A549 (cell line): ENCODE measurements around the gene LENG1. TPM values are rescaled to one million over a fixed set of nuclear protein-coding genes. Genes with fewer than 3 reads are reported as not detected.

Experiments used
- ATAC-seq, 2 experiments: fragments of 200-7000 bp in 1 of 2; fragments of >200 bp in 1 of 2; cut with Nextera tagmentation in 1 of 2; cut with Tn5 transposase in 1 of 2; 3 replicates each; pipeline versions ENCODE4 v1.8.0 to v1.9.1; 2018 to 2020; ENCODE audit warnings: mild to moderate bottlenecking in 1 of 2, moderate library complexity in 1 of 2
- CTCF ChIA-PET: fragments of 300-600 bp; sonication (Branson Sonifier 250); formaldehyde crosslinking; extraction: SDS; loops from one replicate; lab custom pipeline; 2021; ENCODE audit warnings: antibody characterized with exemption, inconsistent platforms; lab: Yijun Ruan, JAX
- POLR2A ChIA-PET: fragments of 350-600 bp; formaldehyde crosslinking; extraction: SDS; loops from one replicate; lab custom pipeline; 2021; ENCODE audit warnings: antibody characterized with exemption, inconsistent platforms; lab: Yijun Ruan, JAX
- DNase-seq, 2 experiments: peaks; one replicate each; pipeline versions ENCODE4 v3.0.0 to v3.0.0-alpha.2; 2011 to 2016; ENCODE audit warnings: low read depth in 1 of 2, low spot score in 1 of 2
- FAIRE-seq: peaks from 2 replicates; lab custom pipeline; 2011; peaks lifted over from hg19 to GRCh38; lab: Jason Lieb, UNC
- H3K27ac ChIP-seq, 2 experiments: fragments of >200 bp; sonication (Bioruptor Twin); formaldehyde crosslinking; 3 replicates each; pipeline ENCODE4 v1.5.1; 2016 to 2017
- H3K4me1 ChIP-seq: fragments of >200 bp; sonication (Bioruptor Twin); formaldehyde crosslinking; 3 replicates; pipeline ENCODE4 v1.6.1; 2016
- H3K4me2 ChIP-seq: fragments of >200 bp; sonication (Bioruptor Twin); formaldehyde crosslinking; 3 replicates; pipeline ENCODE4 v1.6.1; 2016
- H3K4me3 ChIP-seq: fragments of >200 bp; sonication (Bioruptor Twin); formaldehyde crosslinking; 3 replicates; pipeline ENCODE4 v1.5.1; 2016
- H3K9me3 ChIP-seq: fragments of >200 bp; sonication (Bioruptor Twin); formaldehyde crosslinking; 3 replicates; pipeline ENCODE4 v1.6.1; 2016
- BHLHE40 ChIP-seq: IDR thresholded peaks from 2 replicates; pipeline ENCODE4 v1.6.1; 2012; ENCODE audit warnings: low read depth, low read length, inconsistent platforms
- CEBPB ChIP-seq, 2 experiments: fragments of >200 bp in 1 of 2; sonication (Bioruptor Twin) in 1 of 2; formaldehyde crosslinking in 1 of 2; IDR thresholded peaks; 2 replicates each; pipeline ENCODE4 v1.6.1; 2012 to 2016
- CHD4 ChIP-seq: fragments of 200-600 bp; sonication (generic); IDR thresholded peaks from 2 replicates; pipeline ENCODE4 v1.6.1; 2016; ENCODE audit warnings: antibody characterized with exemption, mild to moderate bottlenecking, borderline replicate concordance
- FOXS1 ChIP-seq: fragments of 250-450 bp; sonication (Bioruptor Pico); IDR thresholded peaks from 2 replicates; pipeline ENCODE4 v1.5.0; 2020; ENCODE audit warnings: mild to moderate bottlenecking, moderate library complexity
- MAZ ChIP-seq: fragments of 150-350 bp; IDR thresholded peaks from 2 replicates; pipeline ENCODE4 v1.6.1; 2014; ENCODE audit warnings: antibody characterized with exemption, low read depth, low read length, borderline replicate concordance
- MYC ChIP-seq: IDR thresholded peaks from 2 replicates; pipeline ENCODE4 v1.6.1; 2012; ENCODE audit warnings: mild to moderate bottlenecking, inconsistent platforms, low read length, improper control_type of control experiment, borderline replicate concordance
- NFE2L2 ChIP-seq: fragments of 150-350 bp; conservative IDR thresholded peaks from 2 replicates; pipeline ENCODE4 v1.6.1; 2014; ENCODE audit warnings: low read length
- NPAS2 ChIP-seq: fragments of 250-450 bp; sonication (Bioruptor Pico); IDR thresholded peaks from 2 replicates; pipeline ENCODE4 v1.8.0; 2022; ENCODE audit warnings: mild to moderate bottlenecking, moderate library complexity, borderline replicate concordance
- NR3C1 ChIP-seq: fragments of >200 bp; sonication (Bioruptor Twin); formaldehyde crosslinking; IDR thresholded peaks from 3 replicates; pipeline ENCODE4 v1.6.1; 2017
- RARB ChIP-seq: fragments of 250-450 bp; sonication (Bioruptor Pico); IDR thresholded peaks from 2 replicates; pipeline ENCODE4 v1.8.0; 2021; ENCODE audit warnings: mild to moderate bottlenecking, moderate library complexity
- RCOR1 ChIP-seq: fragments of 150-350 bp; IDR thresholded peaks from 2 replicates; pipeline ENCODE4 v1.6.1; 2014; ENCODE audit warnings: antibody characterized with exemption, low read length, low read depth
- RFX5 ChIP-seq: fragments of 450-650 bp; IDR thresholded peaks from 2 replicates; pipeline ENCODE4 v1.7.1; 2014; ENCODE audit warnings: antibody characterized with exemption, mild to moderate bottlenecking, moderate library complexity
- ZNF302 ChIP-seq: fragments of 250-450 bp; sonication (Bioruptor Pico); IDR thresholded peaks from 2 replicates; pipeline ENCODE4 v1.9.0; 2021; ENCODE audit warnings: inconsistent platforms, mild to moderate bottlenecking, moderate library complexity
- WGBS: methylation state at CpG from one replicate; pipeline ENCODE4 v1.1.6; 2017; ENCODE audit errors: missing lambda C conversion rate; 5-methylcytosine and 5-hydroxymethylcytosine counted together
- polyA plus RNA-seq, 4 experiments: library from polyadenylated mRNA; depleted of rRNA in 3 of 4; stranded (reverse); fragments of >200 nt; fragmentation: RNase III in 1 of 4; extraction: RNeasy Plus Mini Kit Qiagen cat#74134 plus additional on column Dnase treatment in 1 of 4; gene quantifications; 2 replicates in 3 of 4; 3 replicates in 1 of 4; pipeline ENCODE4 v1.2.3, GENCODE V29; 2011 to 2017
- TF ChIP-seq, protein P1 (sequence below): fragments of 250-450 bp; sonication (Bioruptor Pico); IDR thresholded peaks from 2 replicates; pipeline ENCODE4 v1.5.0; 2021; ENCODE audit warnings: mild to moderate bottlenecking, moderate library complexity, borderline replicate concordance
- TF ChIP-seq, protein P2 (sequence below): fragments of 450-650 bp; IDR thresholded peaks from 2 replicates; pipeline ENCODE4 v1.6.1; 2014; ENCODE audit warnings: antibody characterized with exemption
- TF ChIP-seq, protein P3 (sequence below): fragments of 200-600 bp; sonication (generic); IDR thresholded peaks from 2 replicates; pipeline ENCODE4 v1.6.1; 2016; ENCODE audit warnings: antibody characterized with exemption, mild to moderate bottlenecking, moderate library complexity

Gene LENG1
- polyA plus RNA-seq, 2 of the 4 experiments (the other 2 are of a cell fraction) = 13.3 to 13.8 TPM

DNA sequence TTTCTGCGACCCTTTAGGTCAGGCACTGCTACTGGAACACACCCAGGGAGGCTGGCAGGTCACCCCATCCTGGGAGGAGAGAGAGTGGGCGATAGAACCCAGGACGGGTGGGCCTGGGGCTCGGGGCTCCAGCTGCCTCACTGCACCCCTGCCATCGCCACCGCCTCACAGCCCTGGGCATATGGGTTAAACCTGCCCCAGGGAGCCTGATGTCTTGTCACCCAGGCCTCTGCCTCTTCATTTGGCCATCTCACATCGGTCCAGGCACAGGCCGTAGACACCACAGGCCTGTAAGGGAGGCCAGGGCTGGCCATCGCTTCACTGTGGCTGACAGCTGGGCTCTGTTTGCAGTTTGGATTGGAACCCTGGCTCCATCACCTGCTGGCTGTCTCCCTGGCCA, 33.8 kb downstream of the LENG1 start (continued):
- TF ChIP-seq, protein P1, sequence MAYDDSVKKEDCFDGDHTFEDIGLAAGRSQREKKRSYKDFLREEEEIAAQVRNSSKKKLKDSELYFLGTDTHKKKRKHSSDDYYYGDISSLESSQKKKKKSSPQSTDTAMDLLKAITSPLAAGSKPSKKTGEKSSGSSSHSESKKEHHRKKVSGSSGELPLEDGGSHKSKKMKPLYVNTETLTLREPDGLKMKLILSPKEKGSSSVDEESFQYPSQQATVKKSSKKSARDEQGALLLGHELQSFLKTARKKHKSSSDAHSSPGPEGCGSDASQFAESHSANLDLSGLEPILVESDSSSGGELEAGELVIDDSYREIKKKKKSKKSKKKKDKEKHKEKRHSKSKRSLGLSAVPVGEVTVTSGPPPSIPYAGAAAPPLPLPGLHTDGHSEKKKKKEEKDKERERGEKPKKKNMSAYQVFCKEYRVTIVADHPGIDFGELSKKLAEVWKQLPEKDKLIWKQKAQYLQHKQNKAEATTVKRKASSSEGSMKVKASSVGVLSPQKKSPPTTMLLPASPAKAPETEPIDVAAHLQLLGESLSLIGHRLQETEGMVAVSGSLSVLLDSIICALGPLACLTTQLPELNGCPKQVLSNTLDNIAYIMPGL = no peak
- TF ChIP-seq ZNF302 (CRISPR knock-in tag) (no peak), MAZ (no peak), RCOR1 (no peak), NFE2L2 (no peak), BHLHE40 (no peak)
- TF ChIP-seq, protein P2, sequence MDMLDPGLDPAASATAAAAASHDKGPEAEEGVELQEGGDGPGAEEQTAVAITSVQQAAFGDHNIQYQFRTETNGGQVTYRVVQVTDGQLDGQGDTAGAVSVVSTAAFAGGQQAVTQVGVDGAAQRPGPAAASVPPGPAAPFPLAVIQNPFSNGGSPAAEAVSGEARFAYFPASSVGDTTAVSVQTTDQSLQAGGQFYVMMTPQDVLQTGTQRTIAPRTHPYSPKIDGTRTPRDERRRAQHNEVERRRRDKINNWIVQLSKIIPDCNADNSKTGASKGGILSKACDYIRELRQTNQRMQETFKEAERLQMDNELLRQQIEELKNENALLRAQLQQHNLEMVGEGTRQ = no peak

DNA sequence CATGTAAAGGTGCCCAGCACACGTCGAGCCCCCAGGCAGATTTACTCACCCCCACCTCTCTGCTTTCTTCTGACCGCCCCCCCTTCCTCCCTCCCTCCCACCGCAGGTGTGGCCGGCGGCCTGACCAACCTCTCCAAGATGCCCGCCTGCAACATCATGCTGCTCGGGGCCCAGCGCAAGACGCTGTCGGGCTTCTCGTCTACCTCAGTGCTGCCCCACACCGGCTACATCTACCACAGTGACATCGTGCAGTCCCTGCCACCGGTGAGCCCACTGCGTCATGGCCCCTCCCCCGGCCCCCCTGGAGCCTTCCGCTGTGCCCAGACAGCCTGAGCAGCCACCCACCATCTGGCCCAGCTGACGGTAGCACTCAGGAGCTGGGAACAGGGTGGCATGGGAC, 35.1 kb downstream of the LENG1 start:
- H3K27ac ChIP-seq = no peak overlapping the region
- H3K4me3 ChIP-seq = no peak overlapping the region
- ATAC-seq = no peak
- H3K9me3 ChIP-seq = no peaks in the 10 kb centered on the region
- no peaks in the 10 kb centered on the region for H3K4me1 ChIP-seq
- no peak overlapping the region for H3K4me2 ChIP-seq
- TF ChIP-seq RFX5 (no peak), FOXS1 (no peak), NR3C1 (no peak), RARB (CRISPR knock-in tag) (no peak)
- TF ChIP-seq, all 56 proteins: peak for 0
- CTCF ChIA-PET = interaction anchor here (1.1 to 3.2 kb wide), 3 partner anchors 8 to 44 kb away, joined by 3 to 8 read pairs (median 4); partner anchors contain the start of gene CNOT3
- POLR2A ChIA-PET = interaction anchor here (0.9 to 2.4 kb wide), 2 partner anchors 9 to 13 kb away, joined by 5 to 10 read pairs; partner anchors contain the start of genes CNOT3, PRPF31 and TFPT
- no peak for DNase-seq
- FAIRE-seq = no peak
- 90% methylated on average over 19 of the region's 19 CpGs for WGBS

DNA sequence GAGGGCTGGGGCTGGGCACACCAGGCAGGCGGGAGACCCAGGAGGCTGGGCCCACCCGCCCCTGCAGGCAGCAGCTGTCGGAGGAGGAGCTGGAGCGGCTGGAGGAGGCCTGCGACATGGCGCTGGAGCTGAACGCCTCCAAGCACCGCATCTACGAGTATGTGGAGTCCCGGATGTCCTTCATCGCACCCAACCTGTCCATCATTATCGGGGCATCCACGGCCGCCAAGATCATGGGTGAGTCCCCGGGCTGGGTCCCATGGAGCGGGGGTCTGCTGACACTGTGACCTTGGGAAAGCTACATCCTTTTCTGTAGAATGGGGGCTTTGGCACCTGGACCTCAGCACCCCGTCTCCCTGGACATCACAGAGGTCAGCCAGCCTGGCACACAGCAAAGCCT, 35.8 kb downstream of the LENG1 start:
- DNase-seq = no peak
- Histone ChIP-seq H3K4me1 (no peaks in the 10 kb centered on the region), H3K27ac (no peak overlapping the region), H3K4me2 (no peak overlapping the region)
- CTCF ChIA-PET = interaction anchor here (1.1 to 3.2 kb wide), 3 partner anchors 9 to 45 kb away, joined by 3 to 8 read pairs (median 4); partner anchors contain the start of gene CNOT3
- TF ChIP-seq, protein P3, sequence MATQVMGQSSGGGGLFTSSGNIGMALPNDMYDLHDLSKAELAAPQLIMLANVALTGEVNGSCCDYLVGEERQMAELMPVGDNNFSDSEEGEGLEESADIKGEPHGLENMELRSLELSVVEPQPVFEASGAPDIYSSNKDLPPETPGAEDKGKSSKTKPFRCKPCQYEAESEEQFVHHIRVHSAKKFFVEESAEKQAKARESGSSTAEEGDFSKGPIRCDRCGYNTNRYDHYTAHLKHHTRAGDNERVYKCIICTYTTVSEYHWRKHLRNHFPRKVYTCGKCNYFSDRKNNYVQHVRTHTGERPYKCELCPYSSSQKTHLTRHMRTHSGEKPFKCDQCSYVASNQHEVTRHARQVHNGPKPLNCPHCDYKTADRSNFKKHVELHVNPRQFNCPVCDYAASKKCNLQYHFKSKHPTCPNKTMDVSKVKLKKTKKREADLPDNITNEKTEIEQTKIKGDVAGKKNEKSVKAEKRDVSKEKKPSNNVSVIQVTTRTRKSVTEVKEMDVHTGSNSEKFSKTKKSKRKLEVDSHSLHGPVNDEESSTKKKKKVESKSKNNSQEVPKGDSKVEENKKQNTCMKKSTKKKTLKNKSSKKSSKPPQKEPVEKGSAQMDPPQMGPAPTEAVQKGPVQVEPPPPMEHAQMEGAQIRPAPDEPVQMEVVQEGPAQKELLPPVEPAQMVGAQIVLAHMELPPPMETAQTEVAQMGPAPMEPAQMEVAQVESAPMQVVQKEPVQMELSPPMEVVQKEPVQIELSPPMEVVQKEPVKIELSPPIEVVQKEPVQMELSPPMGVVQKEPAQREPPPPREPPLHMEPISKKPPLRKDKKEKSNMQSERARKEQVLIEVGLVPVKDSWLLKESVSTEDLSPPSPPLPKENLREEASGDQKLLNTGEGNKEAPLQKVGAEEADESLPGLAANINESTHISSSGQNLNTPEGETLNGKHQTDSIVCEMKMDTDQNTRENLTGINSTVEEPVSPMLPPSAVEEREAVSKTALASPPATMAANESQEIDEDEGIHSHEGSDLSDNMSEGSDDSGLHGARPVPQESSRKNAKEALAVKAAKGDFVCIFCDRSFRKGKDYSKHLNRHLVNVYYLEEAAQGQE = no peak
- no peak for TF ChIP-seq CEBPB (IDR thresholded peaks at IDR 0.05)
- no peak for TF ChIP-seq NPAS2 (CRISPR knock-in tag)
- no peak for TF ChIP-seq MYC
- TF ChIP-seq CHD4 = no peak
- TF ChIP-seq, all 56 proteins: peak for 0
- POLR2A ChIA-PET = interaction anchor here (0.9 to 2.4 kb wide), 2 partner anchors 8 to 13 kb away, joined by 5 to 10 read pairs; partner anchors contain the start of genes CNOT3, PRPF31 and TFPT
- H3K4me3 ChIP-seq = no peak overlapping the region
- WGBS = 92% methylated on average over 16 of the region's 17 CpGs
- H3K9me3 ChIP-seq = no peaks in the 10 kb centered on the region
- FAIRE-seq = no peak
- no peak for ATAC-seq
